ENCODE results near the gene STK39.

STK39 gene

GRCh38 chr2:168005586-168005985 lies 241.8 kb downstream of the STK39 start:
- Histone ChIP-seq H3K27ac (ENCODE audit: low read depth, low read length) (no peak overlapping the region), H3F3A (ENCODE audit: control insufficient read depth, insufficient read depth) (no peaks in the 10 kb centered on the region), H3K36me3 (ENCODE audit: control insufficient read depth, low read length) (no peaks in the 10 kb centered on the region), H3K4me1 (ENCODE audit: control insufficient read depth, low read length) (no peaks in the 10 kb centered on the region), H4K20me1 (ENCODE audit: control insufficient read depth, insufficient read depth, low read depth, low read length) (no peaks in the 10 kb centered on the region), H3K9me3 (ENCODE audit: control insufficient read depth, insufficient read depth, low read length) (no peaks in the 10 kb centered on the region), H3K79me2 (ENCODE audit: control insufficient read depth, low read length) (no peaks in the 10 kb centered on the region), H3K9me2 (replicated peaks; ENCODE audit: control insufficient read depth, low read length) (no peaks in the 10 kb centered on the region), H3K27me3 (ENCODE audit: control insufficient read depth, low read length) (no peaks in the 10 kb centered on the region), H3K4me3 (ENCODE audit: low read length) (no peak overlapping the region), H3K4me2 (ENCODE audit: low read length) (no peak overlapping the region)
- no peak for TF ChIP-seq CTCF (IDR thresholded peaks at IDR 0.05; ENCODE audit: low read depth, low read length, poor library complexity, severe bottlenecking)
- no peak for TF ChIP-seq EZH2phosphoT487 (IDR thresholded peaks at IDR 0.05; ENCODE audit: borderline replicate concordance, low read length)

- Histone ChIP-seq H3K36me3 (ENCODE audit: control insufficient read depth, low read length) (no peaks in the 10 kb centered on the region), H4K20me1 (ENCODE audit: control insufficient read depth, insufficient read depth, low read depth, low read length) (no peaks in the 10 kb centered on the region), H3K27me3 (ENCODE audit: control insufficient read depth, low read length) (no peaks in the 10 kb centered on the region), H3K4me3 (ENCODE audit: low read length) (no peak overlapping the region), H3K79me2 (ENCODE audit: control insufficient read depth, low read length) (no peaks in the 10 kb centered on the region), H3F3A (ENCODE audit: control insufficient read depth, insufficient read depth) (no peaks in the 10 kb centered on the region), H3K9me2 (replicated peaks; ENCODE audit: control insufficient read depth, low read length) (no peaks in the 10 kb centered on the region), H3K4me1 (ENCODE audit: control insufficient read depth, low read length) (no peaks in the 10 kb centered on the region), H3K4me2 (ENCODE audit: low read length) (no peak overlapping the region), H3K9me3 (ENCODE audit: control insufficient read depth, insufficient read depth, low read length) (no peaks in the 10 kb centered on the region), H3K27ac (ENCODE audit: low read depth, low read length) (no peak overlapping the region)
- TF ChIP-seq EZH2phosphoT487 (IDR thresholded peaks at IDR 0.05; ENCODE audit: borderline replicate concordance, low read length) (no peak), CTCF (IDR thresholded peaks at IDR 0.05; ENCODE audit: low read depth, low read length, poor library complexity, severe bottlenecking) (no peak)
These were observed 243.5 kb downstream of the STK39 start for GRCh38 chr2:168003876-168004275.

GRCh38 chr2:168002021-168002553 lies 245.3 kb downstream of the STK39 start:
- Histone ChIP-seq H3K4me2 (ENCODE audit: low read length) (no peak overlapping the region), H3K27ac (ENCODE audit: low read depth, low read length) (no peak overlapping the region), H3K4me1 (ENCODE audit: control insufficient read depth, low read length) (no peaks in the 10 kb centered on the region), H3K9me2 (replicated peaks; ENCODE audit: control insufficient read depth, low read length) (no peaks in the 10 kb centered on the region), H3K27me3 (ENCODE audit: control insufficient read depth, low read length) (no peaks in the 10 kb centered on the region), H3K36me3 (ENCODE audit: control insufficient read depth, low read length) (no peaks in the 10 kb centered on the region), H3K9me3 (ENCODE audit: control insufficient read depth, insufficient read depth, low read length) (no peaks in the 10 kb centered on the region), H3K4me3 (ENCODE audit: low read length) (no peak overlapping the region), H3K79me2 (ENCODE audit: control insufficient read depth, low read length) (no peaks in the 10 kb centered on the region), H3F3A (ENCODE audit: control insufficient read depth, insufficient read depth) (no peaks in the 10 kb centered on the region), H4K20me1 (ENCODE audit: control insufficient read depth, insufficient read depth, low read depth, low read length) (no peaks in the 10 kb centered on the region)
- no peak for TF ChIP-seq EZH2phosphoT487 (IDR thresholded peaks at IDR 0.05; ENCODE audit: borderline replicate concordance, low read length)

- Histone ChIP-seq H3F3A (ENCODE audit: control insufficient read depth, insufficient read depth) (no peaks in the 10 kb centered on the region), H3K9me3 (ENCODE audit: control insufficient read depth, insufficient read depth, low read length) (no peaks in the 10 kb centered on the region), H4K20me1 (ENCODE audit: control insufficient read depth, insufficient read depth, low read depth, low read length) (no peaks in the 10 kb centered on the region), H3K79me2 (ENCODE audit: control insufficient read depth, low read length) (no peaks in the 10 kb centered on the region), H3K4me1 (ENCODE audit: control insufficient read depth, low read length) (no peaks in the 10 kb centered on the region), H3K36me3 (ENCODE audit: control insufficient read depth, low read length) (no peaks in the 10 kb centered on the region), H3K4me3 (ENCODE audit: low read length) (no peak overlapping the region), H3K27ac (ENCODE audit: low read depth, low read length) (no peak overlapping the region), H3K27me3 (ENCODE audit: control insufficient read depth, low read length) (no peaks in the 10 kb centered on the region), H3K4me2 (ENCODE audit: low read length) (no peak overlapping the region), H3K9me2 (replicated peaks; ENCODE audit: control insufficient read depth, low read length) (no peaks in the 10 kb centered on the region)
- no peak for TF ChIP-seq CTCF (IDR thresholded peaks at IDR 0.05; ENCODE audit: low read depth, low read length, poor library complexity, severe bottlenecking)
- no peak for TF ChIP-seq EZH2phosphoT487 (IDR thresholded peaks at IDR 0.05; ENCODE audit: borderline replicate concordance, low read length)
These were observed 255.1 kb downstream of the STK39 start for GRCh38 chr2:167992278-167992677.
